ENCODE data around the gene ZBED3. TPM values are rescaled to one million over a fixed set of nuclear protein-coding genes. Genes with fewer than 3 reads are reported as not detected.

The ZBED3 gene
- total RNA-seq, 1 experiment from 2014 or later = 1.3 TPM

DNA sequence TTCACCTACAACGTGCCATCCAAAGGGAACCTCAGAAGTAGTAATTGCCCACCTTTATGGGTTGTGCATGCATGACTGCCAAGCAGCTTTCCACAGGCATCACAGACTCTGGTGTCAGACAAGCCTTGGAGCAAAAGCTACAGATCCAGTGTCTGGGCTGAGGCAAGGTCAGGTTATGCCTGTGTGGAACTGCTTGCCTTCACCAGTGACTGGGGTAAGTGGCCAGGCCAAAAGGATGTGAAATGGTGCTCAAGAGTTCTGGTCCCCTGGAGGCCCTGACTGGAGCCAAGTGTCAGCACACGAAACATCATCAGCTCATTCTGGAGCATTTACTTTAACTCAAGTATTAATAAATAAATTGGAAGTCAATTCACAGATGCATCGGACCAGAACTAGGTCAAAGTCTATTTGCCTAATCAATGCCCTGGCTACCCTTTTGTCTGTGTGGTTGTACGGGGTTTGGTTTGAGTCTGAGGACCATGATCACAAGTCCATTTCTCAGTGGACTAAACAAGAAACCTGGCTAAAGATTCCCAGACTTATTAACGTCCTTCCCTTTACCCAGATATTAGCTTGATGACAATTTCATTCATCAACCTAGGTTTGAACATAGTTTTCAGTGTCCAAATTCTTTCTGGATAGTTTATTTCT is 41.5 kb upstream of the ZBED3 start:
- Histone ChIP-seq H3F3A (ENCODE audit: low read length, unreplicated experiment) (no peaks in the 10 kb centered on the region), H3K4me1 (ENCODE audit: insufficient read depth, low read length) (peaks cover 10% of the 10 kb centered on the region), H3K9me3 (ENCODE audit: low read length) (no peaks in the 10 kb centered on the region), H3K27me3 (ENCODE audit: low read length) (no peaks in the 10 kb centered on the region), H3K4me3 (ENCODE audit: low read length) (no peak overlapping the region), H2AFZ (ENCODE audit: low read length) (no peak overlapping the region), H3K9ac (ENCODE audit: low read length) (no peak overlapping the region), H3K36me3 (ENCODE audit: low read depth, low read length) (no peaks in the 10 kb centered on the region), H4K20me1 (ENCODE audit: low read length) (no peaks in the 10 kb centered on the region), H3K9me2 (replicated peaks; ENCODE audit: low read length) (no peaks in the 10 kb centered on the region), H3K79me2 (ENCODE audit: low read length) (no peaks in the 10 kb centered on the region), H3K4me2 (ENCODE audit: low read length) (no peak overlapping the region), H3K27ac (ENCODE audit: low read length) (no peak overlapping the region)
- POLR2A ChIA-PET (ENCODE audit: unreplicated experiment) = no interaction called here
- no peak for ATAC-seq
- TF ChIP-seq, protein P1, sequence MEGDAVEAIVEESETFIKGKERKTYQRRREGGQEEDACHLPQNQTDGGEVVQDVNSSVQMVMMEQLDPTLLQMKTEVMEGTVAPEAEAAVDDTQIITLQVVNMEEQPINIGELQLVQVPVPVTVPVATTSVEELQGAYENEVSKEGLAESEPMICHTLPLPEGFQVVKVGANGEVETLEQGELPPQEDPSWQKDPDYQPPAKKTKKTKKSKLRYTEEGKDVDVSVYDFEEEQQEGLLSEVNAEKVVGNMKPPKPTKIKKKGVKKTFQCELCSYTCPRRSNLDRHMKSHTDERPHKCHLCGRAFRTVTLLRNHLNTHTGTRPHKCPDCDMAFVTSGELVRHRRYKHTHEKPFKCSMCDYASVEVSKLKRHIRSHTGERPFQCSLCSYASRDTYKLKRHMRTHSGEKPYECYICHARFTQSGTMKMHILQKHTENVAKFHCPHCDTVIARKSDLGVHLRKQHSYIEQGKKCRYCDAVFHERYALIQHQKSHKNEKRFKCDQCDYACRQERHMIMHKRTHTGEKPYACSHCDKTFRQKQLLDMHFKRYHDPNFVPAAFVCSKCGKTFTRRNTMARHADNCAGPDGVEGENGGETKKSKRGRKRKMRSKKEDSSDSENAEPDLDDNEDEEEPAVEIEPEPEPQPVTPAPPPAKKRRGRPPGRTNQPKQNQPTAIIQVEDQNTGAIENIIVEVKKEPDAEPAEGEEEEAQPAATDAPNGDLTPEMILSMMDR (conservative IDR thresholded peaks at IDR 0.05; ENCODE audit: low read depth, low read length) = no peak
- no peak for TF ChIP-seq EZH2phosphoT487 (IDR thresholded peaks at IDR 0.05; ENCODE audit: borderline replicate concordance, low read length)
- TF ChIP-seq EZH2 (IDR thresholded peaks at IDR 0.05; ENCODE audit: low read length, unreplicated experiment) = no peak
- intact Hi-C loops (cut with micrococcal nuclease) = no loop called here
- CTCF ChIA-PET = no interaction called here
- BruUV-seq (replicated peaks) = no TSS peak
- DNase-seq = no peak

DNA sequence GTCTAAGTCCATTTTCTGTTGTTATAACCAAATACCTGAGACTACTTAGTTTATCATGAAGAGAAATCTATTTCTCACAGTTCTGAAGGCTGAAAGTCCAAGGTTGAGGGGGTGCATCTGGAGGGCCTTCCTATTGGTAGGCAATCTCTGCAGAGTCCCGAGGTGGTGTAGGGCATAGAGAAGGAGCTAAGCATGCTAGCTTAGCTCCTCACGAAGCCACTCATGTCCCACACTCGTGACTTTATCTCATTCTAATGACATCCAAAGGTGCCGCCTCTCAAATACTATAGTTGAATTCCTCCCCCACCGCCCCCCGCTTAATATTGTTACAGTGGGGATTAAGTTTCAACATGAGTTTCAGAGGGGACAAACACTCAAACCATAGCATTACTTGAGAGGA is 36.0 kb upstream of the ZBED3 start:
- Histone ChIP-seq H3K36me3 (ENCODE audit: low read depth, low read length) (no peaks in the 10 kb centered on the region), H3K4me1 (ENCODE audit: insufficient read depth, low read length) (no peaks in the 10 kb centered on the region), H3F3A (ENCODE audit: low read length, unreplicated experiment) (no peaks in the 10 kb centered on the region), H3K9me3 (ENCODE audit: low read length) (no peaks in the 10 kb centered on the region), H3K9me2 (replicated peaks; ENCODE audit: low read length) (no peaks in the 10 kb centered on the region), H3K4me3 (ENCODE audit: low read length) (no peak overlapping the region), H3K9ac (ENCODE audit: low read length) (no peak overlapping the region), H3K79me2 (ENCODE audit: low read length) (no peaks in the 10 kb centered on the region), H3K27ac (ENCODE audit: low read length) (no peak overlapping the region), H3K27me3 (ENCODE audit: low read length) (no peaks in the 10 kb centered on the region), H3K4me2 (ENCODE audit: low read length) (no peak overlapping the region), H4K20me1 (ENCODE audit: low read length) (no peaks in the 10 kb centered on the region), H2AFZ (ENCODE audit: low read length) (no peak overlapping the region)
- BruUV-seq (replicated peaks) = no TSS peak
- DNase-seq = no peak
- ChIA-PET CTCF (no interaction called here), POLR2A (ENCODE audit: unreplicated experiment) (no interaction called here)
- no peak for TF ChIP-seq EZH2phosphoT487 (IDR thresholded peaks at IDR 0.05; ENCODE audit: borderline replicate concordance, low read length)
- no peak for TF ChIP-seq EZH2 (IDR thresholded peaks at IDR 0.05; ENCODE audit: low read length, unreplicated experiment)
- TF ChIP-seq, protein P1 (conservative IDR thresholded peaks at IDR 0.05; ENCODE audit: low read depth, low read length) = no peak
- intact Hi-C loops (cut with micrococcal nuclease) = no loop called here
- ATAC-seq = no peak

DNA sequence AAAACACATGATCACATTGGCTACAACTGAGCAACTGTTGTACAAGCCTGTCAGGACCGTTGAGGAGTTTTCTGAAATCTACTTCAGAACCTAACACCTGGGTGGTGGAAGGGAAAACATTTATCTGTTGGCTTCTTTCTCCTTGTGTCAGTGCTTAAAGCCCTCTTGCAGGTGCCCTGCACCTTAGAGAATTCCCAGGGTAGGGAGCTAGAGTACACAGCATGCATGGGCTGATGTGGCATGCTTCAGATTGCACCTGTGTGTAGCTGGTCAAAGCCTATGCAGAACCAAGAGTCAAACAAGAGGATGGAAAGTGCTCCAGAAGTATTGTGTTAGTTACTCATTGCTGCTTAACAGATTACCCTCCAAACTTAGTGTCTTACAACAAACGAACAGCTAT is 33.6 kb upstream of the ZBED3 start:
- Histone ChIP-seq H3K79me2 (ENCODE audit: low read length) (no peaks in the 10 kb centered on the region), H3K27me3 (ENCODE audit: low read length) (no peaks in the 10 kb centered on the region), H3K9ac (ENCODE audit: low read length) (no peak overlapping the region), H3K9me3 (ENCODE audit: low read length) (no peaks in the 10 kb centered on the region), H3K4me1 (ENCODE audit: insufficient read depth, low read length) (no peaks in the 10 kb centered on the region), H4K20me1 (ENCODE audit: low read length) (no peaks in the 10 kb centered on the region), H3K4me3 (ENCODE audit: low read length) (no peak overlapping the region), H3K4me2 (ENCODE audit: low read length) (no peak overlapping the region), H3K27ac (ENCODE audit: low read length) (no peak overlapping the region), H3K36me3 (ENCODE audit: low read depth, low read length) (no peaks in the 10 kb centered on the region), H3K9me2 (replicated peaks; ENCODE audit: low read length) (no peaks in the 10 kb centered on the region), H3F3A (ENCODE audit: low read length, unreplicated experiment) (no peaks in the 10 kb centered on the region), H2AFZ (ENCODE audit: low read length) (no peak overlapping the region)
- no TSS peak for BruUV-seq (replicated peaks)
- no peak for ATAC-seq
- ChIA-PET POLR2A (ENCODE audit: unreplicated experiment) (no interaction called here), CTCF (no interaction called here)
- intact Hi-C loops (cut with micrococcal nuclease) = no loop called here
- DNase-seq = no peak
- TF ChIP-seq, protein P1 (conservative IDR thresholded peaks at IDR 0.05; ENCODE audit: low read depth, low read length) = no peak
- TF ChIP-seq EZH2phosphoT487 (IDR thresholded peaks at IDR 0.05; ENCODE audit: borderline replicate concordance, low read length) (no peak), EZH2 (IDR thresholded peaks at IDR 0.05; ENCODE audit: low read length, unreplicated experiment) (no peak)

Measured in PC-3 (cell line).